Activated T-cell treated with anti-CD3 and anti-CD28 coated beads, Interleukin-2, amount 50 U/mL, for 4 hours (primary cell): ENCODE measurements around the gene FGGY. TPM values are rescaled to one million over a fixed set of nuclear protein-coding genes. Genes with fewer than 3 reads are reported as not detected.
"Not testable (repeated sequence)": the region's sequence is repeated elsewhere in the genome, so short reads cannot be mapped to it uniquely, and the experiment has no call there.

Experiments used
- ATAC-seq, 2 donors: fragments of 200-7000 bp; cut with Tn5 transposase; one replicate each; pipeline ENCODE4 v1.10.0; 2021
- DNase-seq: peaks from one replicate; pipeline ENCODE4 v3.0.0-alpha.2; 2020
- H3K27me3 Mint-ChIP-seq: one replicate; pipeline ENCODE4 v1.8.0; 2021; ENCODE audit warnings: low read depth, mixed read lengths
- H3K36me3 Mint-ChIP-seq: one replicate; pipeline ENCODE4 v1.8.0; 2022; ENCODE audit warnings: mixed read lengths; ENCODE audit not compliant: insufficient read depth
- H3K4me1 Mint-ChIP-seq: one replicate; pipeline ENCODE4 v1.8.0; 2021; ENCODE audit warnings: low read depth, mixed read lengths
- H3K4me3 Mint-ChIP-seq: one replicate; pipeline ENCODE4 v1.8.0; 2021; ENCODE audit warnings: mild to moderate bottlenecking, moderate library complexity, mixed read lengths
- H3K9me3 Mint-ChIP-seq: one replicate; pipeline ENCODE4 v1.8.0; 2021; ENCODE audit warnings: mixed read lengths
- total RNA-seq, 3 donors: library from RNA; stranded (reverse); gene quantifications; one replicate each; pipeline ENCODE4 v1.2.1, GENCODE V29; 2021

Gene FGGY
- total RNA-seq, 3 donors from 2014 or later, result 2.5 to 4.8 (median 3.1) TPM

DNA sequence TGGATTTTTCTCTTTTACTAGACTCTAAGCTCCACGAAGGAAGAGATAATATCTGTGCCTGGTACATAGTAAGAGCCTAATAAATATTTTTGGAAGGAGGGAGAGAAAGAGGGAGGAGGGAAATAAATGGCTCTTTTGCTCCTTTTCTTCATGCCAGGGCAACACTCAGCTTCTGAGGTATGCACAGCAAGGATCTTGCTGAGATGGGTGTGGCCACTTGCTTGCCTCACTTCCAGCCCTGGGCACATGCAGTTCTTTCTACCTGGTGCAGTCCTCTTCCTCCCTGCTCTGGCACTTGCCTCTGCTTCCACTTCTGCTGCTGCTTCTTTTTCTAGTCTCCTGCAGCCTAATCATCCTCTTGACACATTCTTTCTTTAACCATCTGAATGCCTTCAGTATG is 148.1 kb downstream of the FGGY start:
- no peak for DNase-seq
- H3K4me1 Mint-ChIP-seq, result no peaks in the 10 kb centered on the region
- no peaks in the 10 kb centered on the region for H3K9me3 Mint-ChIP-seq
- H3K4me3 Mint-ChIP-seq, result no peak overlapping the region
- no peaks in the 10 kb centered on the region for H3K36me3 Mint-ChIP-seq
- H3K27me3 Mint-ChIP-seq, result no peaks in the 10 kb centered on the region
- no peak for ATAC-seq

DNA sequence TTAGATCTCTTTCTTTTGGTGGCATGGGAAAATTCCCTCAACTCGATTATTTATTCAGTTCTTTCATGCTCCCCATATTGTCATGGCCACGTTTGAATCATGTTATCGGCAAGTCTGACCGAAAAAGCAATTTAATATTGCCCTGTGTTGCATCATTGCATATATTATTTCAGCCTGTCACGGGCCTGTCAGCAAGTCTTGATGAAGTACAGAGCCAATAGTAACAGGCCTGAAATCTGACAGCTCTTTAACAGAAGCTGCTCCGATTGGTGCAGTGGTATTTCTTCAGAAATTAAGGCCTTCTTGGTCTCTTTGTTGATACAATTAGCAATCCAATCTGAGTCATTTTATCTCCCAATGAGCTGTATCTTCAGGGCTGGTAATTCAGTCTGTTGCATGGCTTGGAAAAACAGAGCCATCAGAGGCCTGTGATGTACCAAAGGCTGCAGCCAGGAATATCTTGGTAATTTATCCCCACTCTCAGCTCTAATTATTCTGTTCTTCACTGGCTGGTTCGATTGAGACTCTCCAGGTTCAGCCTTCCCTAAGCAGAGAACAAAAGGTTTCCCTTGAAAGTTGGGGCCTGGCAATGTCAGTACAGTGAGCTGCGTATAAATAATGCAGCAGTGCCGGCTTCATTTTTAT is 149.5 kb downstream of the FGGY start:
- H3K4me3 Mint-ChIP-seq, result no peak overlapping the region
- H3K27me3 Mint-ChIP-seq, result no peaks in the 10 kb centered on the region
- H3K9me3 Mint-ChIP-seq, result no peaks in the 10 kb centered on the region
- H3K36me3 Mint-ChIP-seq, result no peaks in the 10 kb centered on the region
- no peak for ATAC-seq
- no peak for DNase-seq
- H3K4me1 Mint-ChIP-seq, result no peaks in the 10 kb centered on the region

DNA sequence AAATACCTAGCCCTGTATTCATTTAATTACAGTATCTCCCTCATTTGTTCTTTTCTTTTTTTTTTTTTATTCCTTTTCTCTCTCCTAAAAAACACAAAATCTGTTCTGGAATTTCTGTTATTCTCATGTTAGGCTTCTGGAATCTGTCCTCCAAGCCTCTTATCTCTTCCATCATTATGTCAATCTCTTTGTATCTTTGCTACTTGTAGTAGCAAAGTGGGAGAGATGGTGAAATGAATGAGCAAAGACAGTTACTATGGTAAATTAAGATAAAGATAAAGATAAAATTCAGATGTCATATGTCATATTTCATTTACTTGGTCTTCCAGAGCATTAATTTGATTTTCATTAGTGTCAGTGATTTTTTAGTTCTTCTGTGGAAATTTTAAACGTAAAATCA is 155.1 kb downstream of the FGGY start:
- H3K36me3 Mint-ChIP-seq, result no peaks in the 10 kb centered on the region
- no peaks in the 10 kb centered on the region for H3K9me3 Mint-ChIP-seq
- ATAC-seq (no peak), DNase-seq (no peak)
- no peaks in the 10 kb centered on the region for H3K4me1 Mint-ChIP-seq
- H3K4me3 Mint-ChIP-seq, result no peak overlapping the region
- no peaks in the 10 kb centered on the region for H3K27me3 Mint-ChIP-seq

DNA sequence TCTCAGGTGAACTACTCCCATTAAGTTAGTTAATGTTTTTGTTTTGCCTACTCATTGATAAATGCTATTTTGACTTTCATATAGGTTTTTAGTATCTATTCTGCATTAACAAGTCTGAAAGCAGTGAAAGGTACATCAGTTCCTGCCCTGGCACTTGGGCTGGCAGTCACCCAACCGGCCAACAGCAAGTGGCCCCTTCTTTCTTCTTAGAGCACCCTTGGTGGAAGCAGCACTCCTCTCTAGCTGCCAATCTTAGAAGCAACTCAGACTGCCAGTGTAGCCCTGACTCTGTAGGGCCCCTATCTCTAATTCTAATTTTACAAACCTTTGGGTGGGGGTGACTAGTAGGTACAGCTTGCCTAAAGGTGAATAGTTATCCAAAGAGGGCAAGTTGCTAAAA is 155.7 kb downstream of the FGGY start:
- no peaks in the 10 kb centered on the region for H3K4me1 Mint-ChIP-seq
- no peak overlapping the region for H3K4me3 Mint-ChIP-seq
- H3K27me3 Mint-ChIP-seq, result no peaks in the 10 kb centered on the region
- no peaks in the 10 kb centered on the region for H3K9me3 Mint-ChIP-seq
- no peak for DNase-seq
- H3K36me3 Mint-ChIP-seq, result no peaks in the 10 kb centered on the region
- no peak for ATAC-seq

DNA sequence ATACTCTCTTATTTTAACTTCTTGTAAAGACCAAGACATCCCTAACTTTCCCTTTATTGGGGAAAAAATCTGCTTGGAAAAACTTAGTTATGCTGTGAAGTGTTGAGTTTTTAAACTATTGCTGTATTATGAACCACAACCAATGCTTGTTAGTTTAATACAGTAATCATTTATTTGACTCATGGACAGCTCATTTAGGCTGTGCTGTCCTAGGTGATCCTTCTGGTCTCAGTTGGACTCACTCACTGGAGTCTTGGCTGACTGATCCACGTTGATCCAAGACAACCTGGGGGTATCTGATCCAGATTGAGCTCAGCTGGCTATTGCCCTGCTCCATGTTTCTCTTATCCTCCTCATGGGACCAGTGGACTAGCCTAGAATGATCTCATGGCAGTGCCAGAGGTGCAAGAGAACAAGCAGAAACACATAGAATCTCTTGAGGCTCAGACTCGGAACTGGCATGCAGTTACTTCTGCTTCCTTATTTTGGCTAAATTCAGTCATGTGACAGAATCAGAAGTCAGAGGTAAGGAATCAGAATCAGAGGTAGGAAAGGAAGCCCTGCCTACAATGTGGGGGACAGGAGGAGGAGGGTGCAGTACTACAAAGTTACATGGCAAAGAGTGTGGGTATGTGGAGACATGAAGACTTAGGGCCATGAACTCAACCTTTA is 156.5 kb downstream of the FGGY start:
- Mint-ChIP-seq H3K4me3 (no peak overlapping the region), H3K9me3 (no peaks in the 10 kb centered on the region), H3K4me1 (no peaks in the 10 kb centered on the region), H3K27me3 (no peaks in the 10 kb centered on the region), H3K36me3 (no peaks in the 10 kb centered on the region)
- DNase-seq (no peak), ATAC-seq (no peak)

DNA sequence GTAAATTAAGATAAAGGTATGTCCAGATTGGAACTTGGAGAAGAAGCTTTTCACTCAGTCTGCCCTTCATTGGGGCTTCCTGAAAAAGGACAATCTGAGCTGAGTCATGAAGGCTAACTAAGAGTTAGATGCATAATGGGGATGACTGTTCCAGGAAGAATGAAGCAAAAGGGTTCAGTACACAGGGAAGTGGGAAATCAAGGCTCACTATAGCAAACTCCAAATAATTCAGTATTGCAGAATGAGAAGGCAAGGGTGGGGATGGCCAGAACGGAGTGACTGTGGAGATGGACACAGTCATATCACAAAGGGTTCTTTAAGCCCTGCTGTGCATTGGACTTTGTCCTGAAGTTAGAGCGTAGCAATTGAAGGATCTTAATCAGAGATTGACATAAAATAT is 158.3 kb downstream of the FGGY start:
- H3K27me3 Mint-ChIP-seq, result no peaks in the 10 kb centered on the region
- no peak for ATAC-seq
- H3K9me3 Mint-ChIP-seq, result peaks cover 6% of the 10 kb centered on the region
- no peak for DNase-seq
- H3K36me3 Mint-ChIP-seq, result no peaks in the 10 kb centered on the region
- H3K4me1 Mint-ChIP-seq, result no peaks in the 10 kb centered on the region
- H3K4me3 Mint-ChIP-seq, result no peak overlapping the region

DNA sequence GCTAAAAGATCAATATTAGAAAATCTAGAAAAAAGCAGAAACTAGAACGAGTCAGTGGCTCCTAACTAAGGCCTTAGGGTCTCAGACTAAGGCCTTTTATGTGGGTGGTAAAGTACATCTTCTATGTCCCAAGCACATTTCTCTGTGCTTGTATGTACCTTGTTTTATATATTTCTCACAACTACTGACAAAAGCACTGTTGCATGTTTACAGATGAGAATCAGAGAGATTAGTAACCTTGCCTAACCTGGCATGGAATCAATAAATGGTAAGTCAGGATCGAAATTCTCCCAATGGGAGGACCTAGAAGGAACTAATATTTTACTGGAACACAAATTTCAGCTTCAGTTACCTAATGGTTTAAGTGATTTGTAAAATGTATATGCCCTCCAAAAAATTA is 160.9 kb downstream of the FGGY start:
- peaks cover 2% of the 10 kb centered on the region for H3K27me3 Mint-ChIP-seq
- DNase-seq (no peak), ATAC-seq (no peak)
- no peaks in the 10 kb centered on the region for H3K4me1 Mint-ChIP-seq
- H3K36me3 Mint-ChIP-seq, result no peaks in the 10 kb centered on the region
- H3K9me3 Mint-ChIP-seq, result peaks cover 6% of the 10 kb centered on the region
- H3K4me3 Mint-ChIP-seq, result no peak overlapping the region

DNA sequence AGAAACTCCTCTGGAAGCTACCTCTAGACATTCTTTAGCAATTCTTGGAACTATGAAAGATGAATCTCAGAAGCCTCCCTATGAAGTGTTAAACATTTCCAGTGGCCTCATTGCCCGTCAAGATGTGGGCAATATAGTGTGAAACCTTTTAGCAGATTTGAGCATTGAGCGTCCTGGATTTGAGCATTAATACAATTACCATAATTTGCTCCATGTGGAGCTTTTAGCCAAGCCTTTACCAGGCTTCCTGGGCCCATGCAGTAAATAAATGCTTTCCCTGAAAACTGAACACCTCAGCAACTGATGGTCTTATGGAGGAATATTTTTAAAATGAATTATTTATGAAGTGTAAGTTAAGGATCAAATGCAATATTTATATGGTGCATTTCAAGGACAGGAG is 162.0 kb downstream of the FGGY start:
- no peak for DNase-seq
- ATAC-seq, result no peak
- Mint-ChIP-seq H3K36me3 (no peaks in the 10 kb centered on the region), H3K27me3 (peaks cover 2% of the 10 kb centered on the region), H3K9me3 (peaks cover 6% of the 10 kb centered on the region), H3K4me3 (no peak overlapping the region), H3K4me1 (no peaks in the 10 kb centered on the region)

DNA sequence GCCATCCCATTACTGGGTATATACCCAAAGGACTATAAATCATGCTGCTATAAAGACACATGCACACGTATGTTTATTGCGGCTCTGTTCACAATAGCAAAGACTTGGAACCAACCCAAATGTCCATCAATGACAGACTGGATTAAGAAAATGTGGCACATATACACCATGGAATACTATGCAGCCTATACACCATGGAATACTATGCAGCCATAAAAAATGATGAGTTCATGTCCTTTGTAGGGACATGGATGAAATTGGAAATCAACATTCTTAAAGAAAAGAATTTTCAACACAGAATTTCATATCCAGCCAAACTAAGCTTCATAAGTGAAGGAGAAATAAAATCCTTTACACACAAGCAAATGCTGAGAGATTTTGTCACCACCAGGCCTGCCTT is 166.0 kb downstream of the FGGY start:
- not testable (repeated sequence) for H3K4me3 Mint-ChIP-seq, ATAC-seq, H3K36me3 Mint-ChIP-seq, H3K4me1 Mint-ChIP-seq, DNase-seq, H3K27me3 Mint-ChIP-seq
- peaks cover 12% of the 10 kb centered on the region for H3K9me3 Mint-ChIP-seq

DNA sequence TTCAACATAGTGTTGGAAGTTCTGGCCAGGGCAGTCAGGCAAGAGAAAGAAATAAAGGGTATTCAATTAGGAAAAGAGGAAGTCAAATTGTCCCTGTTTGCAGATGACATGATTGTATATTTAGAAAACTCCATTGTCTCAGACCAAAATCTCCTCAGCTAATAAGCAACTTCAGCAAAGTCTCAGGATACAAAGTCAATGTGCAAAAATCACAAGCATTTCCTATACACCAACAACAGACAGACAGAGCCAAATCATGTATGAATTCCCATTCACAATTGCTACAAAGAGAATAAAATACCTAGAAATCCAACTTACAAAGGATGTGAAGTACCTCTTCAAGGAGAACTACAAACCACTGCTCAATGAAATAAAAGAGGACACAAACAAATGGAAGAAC is 168.6 kb downstream of the FGGY start:
- DNase-seq, H3K4me3 Mint-ChIP-seq, H3K36me3 Mint-ChIP-seq, H3K4me1 Mint-ChIP-seq, ATAC-seq, H3K27me3 Mint-ChIP-seq: not testable (repeated sequence)
- H3K9me3 Mint-ChIP-seq, result peaks cover 10% of the 10 kb centered on the region

DNA sequence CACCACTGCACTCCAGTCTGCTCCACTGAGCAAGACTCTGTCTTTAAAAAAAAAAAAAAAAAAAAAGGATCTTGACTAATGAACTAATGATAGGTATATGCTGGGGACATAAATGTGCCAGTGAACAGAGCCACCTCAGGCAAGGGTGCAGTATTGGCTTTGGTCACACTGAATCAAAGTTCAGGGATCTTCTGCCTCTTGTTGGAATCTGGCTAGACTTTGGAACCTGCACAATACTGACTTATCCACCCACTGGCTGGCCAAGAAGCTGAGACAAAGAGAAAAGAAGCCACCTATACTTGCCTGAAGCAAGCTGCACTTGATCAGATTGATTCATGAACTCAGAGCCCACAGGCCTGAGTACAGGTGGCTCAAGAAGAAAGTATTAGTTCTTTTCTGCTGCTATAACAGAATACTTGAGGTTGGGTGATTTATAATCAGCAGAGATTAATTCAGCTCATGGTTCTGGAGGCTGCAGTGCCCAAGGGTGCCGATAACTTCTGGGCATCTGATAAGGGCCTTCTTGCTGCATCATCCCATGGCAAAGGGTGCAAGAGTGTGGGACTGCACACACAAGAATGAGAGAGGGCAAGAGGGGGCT is 172.0 kb downstream of the FGGY start:
- Mint-ChIP-seq H3K9me3 (peaks cover 10% of the 10 kb centered on the region), H3K4me3 (no peak overlapping the region), H3K36me3 (peaks cover 5% of the 10 kb centered on the region), H3K27me3 (no peaks in the 10 kb centered on the region), H3K4me1 (peaks cover 4% of the 10 kb centered on the region)
- ATAC-seq (no peak), DNase-seq (no peak)

DNA sequence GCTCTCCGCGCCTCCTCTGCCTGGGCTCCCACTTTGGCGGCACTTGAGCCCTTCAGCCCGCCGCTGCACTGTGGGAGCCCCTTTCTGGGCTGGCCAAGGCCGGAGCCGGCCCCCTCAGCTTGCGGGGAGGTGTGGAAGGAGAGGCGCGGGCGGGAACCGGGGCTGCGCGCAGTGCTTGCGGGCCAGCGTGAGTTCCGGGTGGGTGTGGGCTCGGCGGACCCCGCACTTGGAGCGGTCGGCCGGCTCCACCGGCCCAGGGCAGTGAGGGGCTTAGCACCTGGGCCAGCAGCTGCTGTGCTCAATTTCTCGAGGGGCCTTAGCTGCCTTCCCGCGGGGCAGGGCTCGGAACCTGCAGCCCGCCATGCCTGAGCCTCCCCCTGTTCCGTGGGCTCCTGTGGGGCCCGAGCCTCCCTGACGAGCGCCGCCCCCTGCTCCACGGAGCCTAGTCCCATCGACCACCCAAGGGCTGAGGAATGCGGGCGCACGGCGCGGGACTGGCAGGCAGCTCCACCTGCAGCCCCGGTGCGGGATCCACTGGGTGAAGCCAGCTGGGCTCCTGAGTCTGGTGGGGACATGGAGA is 175.2 kb downstream of the FGGY start:
- not testable (repeated sequence) for H3K4me3 Mint-ChIP-seq, H3K9me3 Mint-ChIP-seq, H3K27me3 Mint-ChIP-seq, H3K4me1 Mint-ChIP-seq, ATAC-seq, H3K36me3 Mint-ChIP-seq, DNase-seq

DNA sequence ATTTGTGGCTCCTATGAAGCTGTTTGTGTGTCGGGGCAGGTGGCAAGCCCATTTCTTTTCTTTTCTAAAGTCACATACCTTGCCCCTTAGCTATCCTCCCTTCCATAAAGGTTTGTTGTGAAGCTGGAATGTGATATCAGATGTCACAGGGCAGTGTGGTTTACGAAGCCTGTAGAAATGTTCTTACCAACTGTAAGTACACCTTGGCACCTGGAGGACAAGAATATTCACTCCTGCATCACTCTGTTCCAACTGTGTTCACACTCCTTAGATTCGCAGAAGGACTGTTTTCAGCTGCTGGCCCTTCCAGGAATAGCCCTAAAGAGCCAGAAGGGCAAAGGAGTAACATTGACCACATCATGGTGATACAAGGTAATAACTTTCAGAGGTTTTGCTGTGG is 176.9 kb downstream of the FGGY start:
- no peak overlapping the region for H3K4me3 Mint-ChIP-seq
- peaks cover 4% of the 10 kb centered on the region for H3K9me3 Mint-ChIP-seq
- peaks cover 5% of the 10 kb centered on the region for H3K36me3 Mint-ChIP-seq
- DNase-seq, result no peak
- no peaks in the 10 kb centered on the region for H3K27me3 Mint-ChIP-seq
- H3K4me1 Mint-ChIP-seq, result peaks cover 7% of the 10 kb centered on the region
- ATAC-seq, result no peak

DNA sequence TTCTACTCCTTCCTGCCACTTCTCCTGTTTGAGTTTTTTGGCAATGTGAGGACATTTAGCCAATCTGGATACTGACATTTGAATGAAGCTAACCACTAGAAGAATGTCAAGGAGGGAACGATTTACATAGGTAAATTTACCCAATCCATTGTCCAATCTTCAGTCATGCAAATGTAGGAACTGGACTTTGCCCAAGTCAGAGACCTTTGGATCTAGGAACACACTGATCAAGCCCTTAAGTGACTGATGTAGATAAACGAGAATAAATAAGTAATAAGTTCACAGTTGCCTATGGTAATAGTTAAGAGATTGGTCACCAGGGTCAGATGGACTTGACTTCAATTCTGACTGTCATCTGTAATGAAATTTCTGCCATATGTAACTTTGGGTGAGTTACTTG is 177.6 kb downstream of the FGGY start:
- Mint-ChIP-seq H3K9me3 (peaks cover 4% of the 10 kb centered on the region), H3K4me3 (no peak overlapping the region), H3K36me3 (peaks cover 5% of the 10 kb centered on the region), H3K27me3 (no peaks in the 10 kb centered on the region), H3K4me1 (peaks cover 7% of the 10 kb centered on the region)
- ATAC-seq (no peak), DNase-seq (no peak)

DNA sequence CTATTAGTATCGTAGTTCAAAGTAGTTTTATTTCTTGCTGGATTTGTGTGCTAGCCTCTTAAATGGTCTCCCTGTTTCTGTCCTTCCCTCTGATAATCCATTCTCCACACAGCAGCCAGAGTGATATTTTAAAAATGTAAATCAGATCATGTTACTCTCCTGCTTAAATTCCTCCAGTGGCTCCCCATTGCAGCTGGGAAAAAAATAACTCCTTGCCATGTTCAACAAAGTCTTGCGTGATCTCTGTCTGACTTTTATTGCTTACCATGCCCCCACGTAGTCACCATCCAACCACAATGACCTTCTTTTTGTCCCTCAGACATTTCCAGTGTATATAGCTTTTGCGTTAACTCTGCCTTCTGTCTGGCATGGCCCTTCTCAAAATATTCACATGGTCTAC is 178.8 kb downstream of the FGGY start:
- H3K27me3 Mint-ChIP-seq, result no peaks in the 10 kb centered on the region

More for the DNA sequence above, 178.8 kb downstream of the FGGY start:
- no peak for ATAC-seq
- Mint-ChIP-seq H3K4me3 (no peak overlapping the region), H3K36me3 (peaks cover 3% of the 10 kb centered on the region), H3K4me1 (peaks cover 7% of the 10 kb centered on the region), H3K9me3 (no peaks in the 10 kb centered on the region)
- no peak for DNase-seq
